ENCODE measurements around the gene LTO1. TPM values are rescaled to one million over a fixed set of nuclear protein-coding genes. Genes with fewer than 3 reads are reported as not detected.

Gene LTO1
- total RNA-seq, 1 donor from 2014 or later = 18.9 TPM

- no peak for DNase-seq (ENCODE audit: low read depth, low spot score)
Measured at GRCh38 chr11:69658626-69659450, 16.3 kb downstream of the LTO1 start.

DNA sequence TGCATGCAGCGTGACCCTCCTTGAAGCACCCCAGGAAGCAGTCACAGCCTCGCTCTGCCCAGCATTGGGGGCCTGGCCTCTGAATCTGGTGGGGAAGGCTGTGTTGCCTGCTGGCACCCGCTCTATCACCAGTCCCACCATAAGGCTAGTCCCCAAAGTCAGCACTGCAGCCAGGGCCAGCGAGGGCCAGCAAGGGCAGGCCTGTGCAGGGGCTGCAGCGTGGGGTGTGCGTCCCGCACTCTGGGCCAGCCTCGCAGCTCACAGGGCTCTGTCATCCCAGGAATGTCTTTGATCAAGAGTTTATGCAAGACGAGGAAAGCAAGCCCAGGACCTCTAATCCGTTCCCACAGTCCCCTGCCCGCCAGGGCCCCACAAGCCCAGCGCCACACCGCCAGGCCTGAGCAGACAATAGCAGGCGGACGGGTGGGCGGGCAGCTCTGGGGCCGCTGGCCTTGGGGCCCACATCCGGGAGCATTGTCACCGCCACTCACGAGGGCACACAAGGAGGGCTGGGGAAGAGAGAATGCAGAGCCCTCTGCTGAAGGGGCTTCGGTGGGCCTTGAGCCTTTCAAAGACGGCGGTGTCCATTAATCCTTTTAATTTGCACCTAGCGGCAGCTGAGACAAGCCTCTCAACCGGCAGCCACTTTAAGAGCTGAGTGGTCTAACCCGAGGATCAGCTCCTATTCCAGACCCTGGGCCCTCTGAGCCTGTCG, 17.1 kb downstream of the LTO1 start:
- DNase-seq (ENCODE audit: low read depth, low spot score) = no peak

DNA sequence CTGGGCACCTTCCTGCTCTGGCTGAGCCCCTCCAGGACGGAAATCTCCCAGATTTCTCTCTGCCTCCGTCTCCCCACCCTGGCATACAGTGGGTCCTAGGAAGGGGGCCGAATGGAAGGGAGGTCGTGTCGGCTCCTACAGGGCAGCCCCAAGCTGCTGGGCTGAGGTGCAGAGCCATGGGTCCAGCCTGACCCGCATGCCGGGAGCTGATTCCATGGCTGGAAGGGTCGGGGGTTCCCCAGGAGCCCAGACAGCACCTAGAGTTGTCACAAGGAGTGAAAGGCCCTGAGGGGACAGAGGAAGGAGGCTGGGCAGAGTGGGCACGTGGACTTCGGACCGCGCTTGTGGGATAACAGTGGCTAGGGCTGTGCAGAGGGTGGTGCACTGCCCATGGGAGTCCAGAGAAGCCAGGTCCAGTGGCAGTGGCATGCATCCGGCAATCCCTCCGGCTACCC, 17.7 kb downstream of the LTO1 start:
- no peak for DNase-seq (ENCODE audit: low read depth, low spot score)

GRCh38 chr11:69656536-69657455, 18.4 kb downstream of the LTO1 start:
- DNase-seq (ENCODE audit: low read depth, low spot score) = no peak

DNA sequence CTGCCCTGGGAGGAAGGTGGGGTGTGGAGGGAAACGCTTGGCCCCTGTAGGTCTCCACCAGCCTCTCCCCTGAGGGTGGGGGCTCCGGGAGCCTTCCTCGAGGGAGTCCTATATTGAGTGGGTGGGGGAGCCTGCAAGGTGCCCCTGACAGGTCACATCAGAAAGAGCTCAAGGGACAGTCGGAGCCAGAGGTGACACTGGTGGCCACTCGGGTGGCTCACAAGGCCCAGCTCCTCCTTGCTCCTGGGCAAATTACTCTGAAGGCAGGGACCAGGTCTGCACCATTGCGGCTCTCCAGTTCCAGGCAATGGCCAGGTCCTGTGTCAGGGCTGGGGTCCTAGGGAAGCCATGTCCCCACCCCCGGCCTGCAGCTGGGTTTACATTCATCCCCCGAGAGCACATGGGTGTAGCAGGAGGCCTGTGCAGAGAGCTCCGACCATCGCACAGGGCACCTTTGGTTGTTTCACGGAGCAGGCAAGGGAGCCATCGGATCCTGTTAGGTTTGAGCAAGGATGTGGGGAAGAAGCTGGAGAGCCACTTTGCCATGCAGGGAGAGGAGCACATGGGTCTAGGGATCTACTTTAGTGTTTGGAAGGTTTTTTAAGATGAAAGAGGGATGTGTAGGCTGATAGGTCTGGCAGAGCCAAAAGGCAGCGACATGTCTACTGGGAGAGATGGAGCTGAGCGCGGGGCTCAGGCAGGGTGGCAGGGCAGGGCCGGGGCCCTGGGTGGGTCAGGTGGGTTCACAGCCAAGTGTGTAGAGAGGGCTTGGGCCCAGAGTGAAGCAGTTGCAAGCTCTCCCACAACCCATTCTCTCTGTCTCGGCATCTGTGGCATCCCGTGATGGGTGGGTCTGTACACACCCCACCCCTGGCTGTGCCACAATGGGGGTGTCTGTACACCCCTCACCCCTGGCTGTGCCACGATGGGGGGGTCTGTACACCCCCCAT, 19.4 kb downstream of the LTO1 start:
- no peak for DNase-seq (ENCODE audit: low read depth, low spot score)

DNA sequence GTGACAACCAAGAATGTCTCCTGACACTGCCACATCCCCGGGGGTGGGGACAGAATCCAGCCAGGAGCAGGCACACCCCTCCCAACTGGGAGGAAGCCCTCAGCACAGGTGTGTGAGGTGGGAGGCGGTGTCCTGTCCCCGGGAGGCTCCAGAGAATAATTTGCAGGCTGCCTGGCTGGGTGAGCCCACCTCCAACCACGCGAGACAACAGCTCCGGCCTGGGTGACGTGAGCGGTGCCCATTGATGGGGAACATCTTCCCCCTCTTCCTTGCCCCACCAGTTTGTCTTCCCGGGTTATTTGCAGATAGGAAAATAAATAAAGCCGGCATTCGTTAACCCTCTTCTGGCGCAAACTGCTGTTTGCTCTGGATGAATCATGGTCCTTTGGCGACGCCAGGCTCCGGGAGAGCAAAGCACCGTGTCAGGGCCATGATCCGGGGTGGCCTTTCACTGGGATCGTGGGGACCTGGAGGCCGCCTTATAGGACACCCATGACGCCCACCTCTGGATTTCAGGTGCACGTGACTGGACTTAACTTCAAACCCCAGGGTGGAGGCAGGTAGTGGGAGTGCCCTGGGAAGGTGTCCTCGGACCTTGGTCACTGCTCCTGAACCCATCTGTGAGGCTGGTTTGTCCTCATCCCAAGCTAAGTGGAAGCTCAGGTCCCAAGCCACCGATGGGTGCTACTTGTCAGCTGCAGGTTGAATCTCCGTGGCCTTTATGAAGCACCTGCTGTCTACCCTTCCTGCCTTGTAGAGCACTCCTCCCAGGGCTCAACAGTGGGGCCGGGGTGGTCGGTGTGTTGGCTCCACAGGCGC, 20.3 kb downstream of the LTO1 start:
- no peak for DNase-seq (ENCODE audit: low read depth, low spot score)

- no peak for DNase-seq (ENCODE audit: low read depth, low spot score)
Measured at GRCh38 chr11:69654001-69654659, 21.0 kb downstream of the LTO1 start.

- no peak for DNase-seq (ENCODE audit: low read depth, low spot score)
Measured at GRCh38 chr11:69653406-69653960, 21.7 kb downstream of the LTO1 start.

DNA sequence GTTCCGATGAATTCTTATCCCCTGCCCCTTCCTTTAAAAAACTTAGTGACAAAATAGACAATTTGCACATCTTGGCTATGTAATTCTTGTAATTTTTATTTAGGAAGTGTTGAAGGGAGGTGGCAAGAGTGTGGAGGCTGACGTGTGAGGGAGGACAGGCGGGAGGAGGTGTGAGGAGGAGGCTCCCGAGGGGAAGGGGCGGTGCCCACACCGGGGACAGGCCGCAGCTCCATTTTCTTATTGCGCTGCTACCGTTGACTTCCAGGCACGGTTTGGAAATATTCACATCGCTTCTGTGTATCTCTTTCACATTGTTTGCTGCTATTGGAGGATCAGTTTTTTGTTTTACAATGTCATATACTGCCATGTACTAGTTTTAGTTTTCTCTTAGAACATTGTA, 22.2 kb downstream of the LTO1 start:
- no peak for DNase-seq (ENCODE audit: low read depth, low spot score)

DNA sequence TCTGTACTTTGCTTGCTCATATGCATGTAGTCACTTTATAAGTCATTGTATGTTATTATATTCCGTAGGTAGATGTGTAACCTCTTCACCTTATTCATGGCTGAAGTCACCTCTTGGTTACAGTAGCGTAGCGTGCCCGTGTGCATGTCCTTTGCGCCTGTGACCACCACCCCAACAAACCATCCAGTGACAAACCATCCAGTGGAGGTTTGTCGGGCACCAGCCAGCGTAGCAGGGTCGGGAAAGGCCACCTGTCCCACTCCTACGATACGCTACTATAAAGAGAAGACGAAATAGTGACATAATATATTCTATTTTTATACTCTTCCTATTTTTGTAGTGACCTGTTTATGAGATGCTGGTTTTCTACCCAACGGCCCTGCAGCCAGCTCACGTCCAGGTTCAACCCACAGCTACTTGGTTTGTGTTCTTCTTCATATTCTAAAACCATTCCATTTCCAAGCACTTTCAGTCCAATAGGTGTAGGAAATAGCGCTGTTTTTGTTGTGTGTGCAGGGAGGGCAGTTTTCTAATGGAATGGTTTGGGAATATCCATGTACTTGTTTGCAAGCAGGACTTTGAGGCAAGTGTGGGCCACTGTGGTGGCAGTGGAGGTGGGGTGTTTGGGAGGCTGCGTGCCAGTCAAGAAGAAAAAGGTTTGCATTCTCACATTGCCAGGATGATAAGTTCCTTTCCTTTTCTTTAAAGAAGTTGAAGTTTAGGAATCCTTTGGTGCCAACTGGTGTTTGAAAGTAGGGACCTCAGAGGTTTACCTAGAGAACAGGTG, 23.1 kb downstream of the LTO1 start:
- no peak for DNase-seq (ENCODE audit: low read depth, low spot score)

DNA sequence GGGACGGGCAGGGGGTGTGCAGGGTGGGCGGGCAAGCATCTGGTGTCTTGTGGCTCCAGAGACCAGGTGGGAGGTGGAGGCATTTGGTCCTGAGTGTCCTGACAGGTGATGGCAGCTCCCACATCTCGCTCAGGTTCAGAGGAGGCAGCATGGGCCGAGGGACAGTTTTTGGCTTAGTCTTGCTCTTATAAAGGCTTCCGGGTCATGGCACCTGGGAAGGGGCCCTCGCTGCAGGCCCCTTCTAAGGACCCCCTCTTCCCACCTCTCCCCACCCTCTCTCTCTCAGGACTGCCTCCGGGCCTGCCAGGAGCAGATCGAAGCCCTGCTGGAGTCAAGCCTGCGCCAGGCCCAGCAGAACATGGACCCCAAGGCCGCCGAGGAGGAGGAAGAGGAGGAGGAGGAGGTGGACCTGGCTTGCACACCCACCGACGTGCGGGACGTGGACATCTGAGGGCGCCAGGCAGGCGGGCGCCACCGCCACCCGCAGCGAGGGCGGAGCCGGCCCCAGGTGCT, 24.3 kb downstream of the LTO1 start:
- DNase-seq (ENCODE audit: low read depth, low spot score) = no peak

- no peak for DNase-seq (ENCODE audit: low read depth, low spot score)
Measured at GRCh38 chr11:69650081-69650831, 24.9 kb downstream of the LTO1 start.

DNA sequence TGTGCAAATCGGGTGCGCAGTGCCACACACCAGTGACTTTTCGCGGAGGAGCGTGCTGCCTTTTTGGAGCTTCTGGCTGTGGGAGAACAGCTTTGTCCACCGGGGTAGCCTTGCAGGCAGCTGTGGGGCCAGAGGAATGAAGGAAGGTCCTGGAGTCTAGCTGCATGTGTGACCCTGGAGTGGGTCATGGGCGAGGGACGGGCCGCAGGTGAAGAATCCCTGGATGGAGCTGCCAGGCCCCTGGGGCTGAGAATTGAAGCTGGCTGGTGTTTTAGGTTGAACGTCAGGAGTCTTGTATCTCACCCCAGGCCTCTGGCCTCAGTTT, 25.6 kb downstream of the LTO1 start:
- no peak for DNase-seq (ENCODE audit: low read depth, low spot score)

- DNase-seq (ENCODE audit: low read depth, low spot score) = no peak
Measured at GRCh38 chr11:69648679-69649575, 26.2 kb downstream of the LTO1 start.

DNA sequence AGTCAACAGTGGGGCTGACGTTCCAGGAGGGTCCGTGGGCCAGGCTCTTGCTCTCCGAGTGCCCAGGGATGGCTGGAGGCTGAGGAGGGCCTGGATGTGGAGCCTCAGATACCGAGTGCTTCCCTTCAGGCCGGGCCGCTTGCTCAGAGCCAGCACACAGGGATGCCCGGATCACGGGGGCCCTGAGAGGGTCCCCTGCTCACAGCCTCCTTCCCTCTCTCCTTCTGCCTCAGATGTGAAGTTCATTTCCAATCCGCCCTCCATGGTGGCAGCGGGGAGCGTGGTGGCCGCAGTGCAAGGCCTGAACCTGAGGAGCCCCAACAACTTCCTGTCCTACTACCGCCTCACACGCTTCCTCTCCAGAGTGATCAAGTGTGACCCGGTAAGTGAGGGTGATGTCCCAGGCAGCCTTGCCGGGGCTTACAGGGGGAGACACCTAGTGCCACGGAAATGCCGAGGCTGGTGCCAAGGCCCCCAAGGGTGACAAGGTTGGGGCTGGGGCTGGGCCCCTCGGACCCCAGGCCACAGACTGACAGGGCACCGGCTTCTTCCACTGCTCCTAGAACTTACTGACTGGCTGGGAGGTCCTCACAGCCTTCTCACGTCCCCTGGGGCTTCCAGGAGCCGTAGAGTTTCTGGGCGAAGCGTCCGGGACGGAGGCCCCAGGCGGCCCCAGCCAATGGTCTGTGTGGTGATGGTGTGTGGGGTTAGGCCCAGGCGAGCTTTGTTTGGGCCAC, 27.2 kb downstream of the LTO1 start:
- DNase-seq (ENCODE audit: low read depth, low spot score) = no peak

- no peak for DNase-seq (ENCODE audit: low read depth, low spot score)
Measured at GRCh38 chr11:69647390-69647748, 27.8 kb downstream of the LTO1 start.
